ENCODE data around the gene DRD4.

DNA sequence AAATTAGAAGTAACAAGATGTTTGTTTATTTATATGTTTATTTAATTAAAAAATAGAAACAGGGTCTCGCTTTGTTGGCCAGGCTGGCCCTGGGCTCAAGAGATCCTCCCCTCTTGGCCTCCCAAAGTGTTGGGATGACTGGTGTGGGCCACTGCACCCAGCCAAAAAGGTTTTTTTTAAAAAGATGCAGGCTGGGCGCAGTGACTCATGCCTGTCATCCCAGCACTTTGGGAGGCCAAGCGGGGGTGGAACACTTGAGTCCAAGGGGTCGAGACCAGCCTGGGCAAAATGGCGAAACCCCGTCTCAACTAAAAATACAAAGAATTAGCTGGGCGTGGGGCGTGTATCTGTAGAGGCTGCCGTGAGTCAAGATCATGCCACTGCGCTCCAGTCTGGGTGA, 13.4 kb downstream of the DRD4 start:
- no peak for TF ChIP-seq EZH2 (IDR thresholded peaks at IDR 0.05; ENCODE audit: borderline replicate concordance, control insufficient read depth, low read depth, low read length)
- TF ChIP-seq, protein P1, sequence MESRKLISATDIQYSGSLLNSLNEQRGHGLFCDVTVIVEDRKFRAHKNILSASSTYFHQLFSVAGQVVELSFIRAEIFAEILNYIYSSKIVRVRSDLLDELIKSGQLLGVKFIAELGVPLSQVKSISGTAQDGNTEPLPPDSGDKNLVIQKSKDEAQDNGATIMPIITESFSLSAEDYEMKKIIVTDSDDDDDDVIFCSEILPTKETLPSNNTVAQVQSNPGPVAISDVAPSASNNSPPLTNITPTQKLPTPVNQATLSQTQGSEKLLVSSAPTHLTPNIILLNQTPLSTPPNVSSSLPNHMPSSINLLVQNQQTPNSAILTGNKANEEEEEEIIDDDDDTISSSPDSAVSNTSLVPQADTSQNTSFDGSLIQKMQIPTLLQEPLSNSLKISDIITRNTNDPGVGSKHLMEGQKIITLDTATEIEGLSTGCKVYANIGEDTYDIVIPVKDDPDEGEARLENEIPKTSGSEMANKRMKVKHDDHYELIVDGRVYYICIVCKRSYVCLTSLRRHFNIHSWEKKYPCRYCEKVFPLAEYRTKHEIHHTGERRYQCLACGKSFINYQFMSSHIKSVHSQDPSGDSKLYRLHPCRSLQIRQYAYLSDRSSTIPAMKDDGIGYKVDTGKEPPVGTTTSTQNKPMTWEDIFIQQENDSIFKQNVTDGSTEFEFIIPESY (IDR thresholded peaks at IDR 0.05): no peak
- TF ChIP-seq POLR2A (IDR thresholded peaks at IDR 0.05; ENCODE audit: low read depth, low read length): no peak
- TF ChIP-seq, protein P2, sequence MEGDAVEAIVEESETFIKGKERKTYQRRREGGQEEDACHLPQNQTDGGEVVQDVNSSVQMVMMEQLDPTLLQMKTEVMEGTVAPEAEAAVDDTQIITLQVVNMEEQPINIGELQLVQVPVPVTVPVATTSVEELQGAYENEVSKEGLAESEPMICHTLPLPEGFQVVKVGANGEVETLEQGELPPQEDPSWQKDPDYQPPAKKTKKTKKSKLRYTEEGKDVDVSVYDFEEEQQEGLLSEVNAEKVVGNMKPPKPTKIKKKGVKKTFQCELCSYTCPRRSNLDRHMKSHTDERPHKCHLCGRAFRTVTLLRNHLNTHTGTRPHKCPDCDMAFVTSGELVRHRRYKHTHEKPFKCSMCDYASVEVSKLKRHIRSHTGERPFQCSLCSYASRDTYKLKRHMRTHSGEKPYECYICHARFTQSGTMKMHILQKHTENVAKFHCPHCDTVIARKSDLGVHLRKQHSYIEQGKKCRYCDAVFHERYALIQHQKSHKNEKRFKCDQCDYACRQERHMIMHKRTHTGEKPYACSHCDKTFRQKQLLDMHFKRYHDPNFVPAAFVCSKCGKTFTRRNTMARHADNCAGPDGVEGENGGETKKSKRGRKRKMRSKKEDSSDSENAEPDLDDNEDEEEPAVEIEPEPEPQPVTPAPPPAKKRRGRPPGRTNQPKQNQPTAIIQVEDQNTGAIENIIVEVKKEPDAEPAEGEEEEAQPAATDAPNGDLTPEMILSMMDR (IDR thresholded peaks at IDR 0.05 in 2 of 3, conservative IDR thresholded peaks at IDR 0.05 in 1 of 3; ENCODE audit: control insufficient read depth in 2 of 3, extremely low read depth in 1 of 3, insufficient read depth in 1 of 3, low read depth in 3 of 3, low read length in 3 of 3): no peak
- TF ChIP-seq NFYA (IDR thresholded peaks at IDR 0.05; ENCODE audit: borderline replicate concordance, low read depth, low read length): no peak
- no peak for TF ChIP-seq PML (IDR thresholded peaks at IDR 0.05; ENCODE audit: low read length)
- TF ChIP-seq TAF1 (IDR thresholded peaks at IDR 0.05; ENCODE audit: borderline replicate concordance, low read depth, low read length): no peak
- no peak for TF ChIP-seq TCF12 (IDR thresholded peaks at IDR 0.05; ENCODE audit: low read depth, low read length)
